Left ventricle myocardium inferior (tissue), 1 donor: ENCODE measurements around the gene RASGRP4. TPM values are rescaled to one million over a fixed set of nuclear protein-coding genes. Genes with fewer than 3 reads are reported as not detected.

Experiments used
- DNase-seq: peaks from one replicate; pipeline ENCODE4 v3.0.0-alpha.2; 2020
- H3K27ac ChIP-seq: fragments of 200-600 bp; replicated peaks from 2 replicates; pipeline ENCODE4 v1.8.0; 2021
- H3K27me3 ChIP-seq: fragments of 200-600 bp; 2 replicates; pipeline ENCODE4 v1.8.0; 2021; ENCODE audit warnings: low read depth
- H3K36me3 ChIP-seq: fragments of 200-600 bp; 2 replicates; pipeline ENCODE4 v1.8.0; 2021
- H3K4me1 ChIP-seq: fragments of 200-600 bp; 2 replicates; pipeline ENCODE4 v1.8.0; 2021
- H3K4me3 ChIP-seq: fragments of 200-600 bp; 2 replicates; pipeline ENCODE4 v1.8.0; 2021; ENCODE audit warnings: mild to moderate bottlenecking, moderate library complexity
- H3K9me3 ChIP-seq: fragments of 200-600 bp; replicated peaks from 2 replicates; pipeline ENCODE4 v1.8.0; 2021
- intact Hi-C: fragments of 100-400 bp; cut with micrococcal nuclease; formaldehyde crosslinking; loops from one replicate; pipeline ENCODE4 v1.11.0; 2022
- total RNA-seq: library from RNA; stranded (reverse); fragmentation: NEBNext Ultra II Directional; extraction: Animal tissue kit (Norgen Biotek cat#: 25700); gene quantifications from one replicate; pipeline ENCODE4 v1.2.1, GENCODE V29; 2021
- TF ChIP-seq, protein P1 (sequence below): fragments of 200-600 bp; IDR thresholded peaks from 2 replicates; pipeline ENCODE4 v1.8.0; 2021; ENCODE audit warnings: antibody characterized with exemption, mild to moderate bottlenecking, borderline replicate concordance
- donor health status: DM: no; HTN: yes; CAD: no; lungs with severe emphysema.

The RASGRP4 gene
- total RNA-seq, 1 donor from 2014 or later: 1.5 TPM

DNA sequence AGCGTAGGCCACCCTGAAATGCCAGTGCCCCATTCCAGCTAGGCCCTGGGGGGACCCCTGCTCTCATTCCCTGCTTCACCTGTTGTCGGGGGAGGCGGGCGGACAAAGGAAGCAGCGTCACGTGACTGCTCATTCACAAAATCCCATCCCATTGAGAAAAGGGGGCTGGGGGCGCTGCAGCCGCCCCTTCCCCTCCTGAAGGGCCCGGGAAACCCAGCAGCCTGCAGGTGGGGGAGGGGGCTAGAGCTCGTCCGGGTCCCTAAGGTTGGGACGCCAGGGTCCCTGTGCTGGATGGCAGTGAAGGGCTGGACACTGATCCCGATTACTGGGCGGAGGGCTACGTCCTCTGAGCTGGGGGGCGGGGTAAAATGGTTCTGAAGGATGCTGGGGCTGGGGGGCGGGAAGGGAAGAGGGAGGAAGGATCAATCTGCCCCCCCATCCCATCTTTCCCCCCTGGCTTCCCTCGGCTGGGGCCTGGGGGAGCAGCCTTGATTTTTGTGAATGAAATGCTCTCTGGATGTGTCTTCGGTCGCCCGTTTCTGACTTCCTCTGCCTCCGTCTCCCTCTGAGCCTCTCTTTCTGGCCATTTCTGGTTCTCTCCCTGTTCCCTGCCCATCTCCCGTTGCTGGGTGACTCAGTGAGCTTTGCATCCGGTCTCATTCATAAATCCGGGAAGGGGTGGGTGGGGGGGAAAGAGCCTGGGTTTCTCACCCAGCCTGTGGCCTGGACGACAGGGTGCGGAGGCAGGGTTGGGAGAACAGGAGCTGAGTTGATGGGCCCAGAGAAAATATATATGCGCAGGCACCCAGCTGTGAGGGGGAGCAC, 36.7 kb downstream of the RASGRP4 start:
- H3K4me1 ChIP-seq: peaks cover 45% of the 10 kb centered on the region
- no peaks in the 10 kb centered on the region for H3K9me3 ChIP-seq
- intact Hi-C loops: no loop called here
- H3K27ac ChIP-seq: peak overlapping the region; percentile 15
- H3K27me3 ChIP-seq: peaks cover 50% of the 10 kb centered on the region
- peak overlapping the region; percentile 66 for H3K4me3 ChIP-seq
- H3K36me3 ChIP-seq: peaks cover 22% of the 10 kb centered on the region
- TF ChIP-seq, protein P1, sequence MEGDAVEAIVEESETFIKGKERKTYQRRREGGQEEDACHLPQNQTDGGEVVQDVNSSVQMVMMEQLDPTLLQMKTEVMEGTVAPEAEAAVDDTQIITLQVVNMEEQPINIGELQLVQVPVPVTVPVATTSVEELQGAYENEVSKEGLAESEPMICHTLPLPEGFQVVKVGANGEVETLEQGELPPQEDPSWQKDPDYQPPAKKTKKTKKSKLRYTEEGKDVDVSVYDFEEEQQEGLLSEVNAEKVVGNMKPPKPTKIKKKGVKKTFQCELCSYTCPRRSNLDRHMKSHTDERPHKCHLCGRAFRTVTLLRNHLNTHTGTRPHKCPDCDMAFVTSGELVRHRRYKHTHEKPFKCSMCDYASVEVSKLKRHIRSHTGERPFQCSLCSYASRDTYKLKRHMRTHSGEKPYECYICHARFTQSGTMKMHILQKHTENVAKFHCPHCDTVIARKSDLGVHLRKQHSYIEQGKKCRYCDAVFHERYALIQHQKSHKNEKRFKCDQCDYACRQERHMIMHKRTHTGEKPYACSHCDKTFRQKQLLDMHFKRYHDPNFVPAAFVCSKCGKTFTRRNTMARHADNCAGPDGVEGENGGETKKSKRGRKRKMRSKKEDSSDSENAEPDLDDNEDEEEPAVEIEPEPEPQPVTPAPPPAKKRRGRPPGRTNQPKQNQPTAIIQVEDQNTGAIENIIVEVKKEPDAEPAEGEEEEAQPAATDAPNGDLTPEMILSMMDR: no peak
- DNase-seq: no peak

DNA sequence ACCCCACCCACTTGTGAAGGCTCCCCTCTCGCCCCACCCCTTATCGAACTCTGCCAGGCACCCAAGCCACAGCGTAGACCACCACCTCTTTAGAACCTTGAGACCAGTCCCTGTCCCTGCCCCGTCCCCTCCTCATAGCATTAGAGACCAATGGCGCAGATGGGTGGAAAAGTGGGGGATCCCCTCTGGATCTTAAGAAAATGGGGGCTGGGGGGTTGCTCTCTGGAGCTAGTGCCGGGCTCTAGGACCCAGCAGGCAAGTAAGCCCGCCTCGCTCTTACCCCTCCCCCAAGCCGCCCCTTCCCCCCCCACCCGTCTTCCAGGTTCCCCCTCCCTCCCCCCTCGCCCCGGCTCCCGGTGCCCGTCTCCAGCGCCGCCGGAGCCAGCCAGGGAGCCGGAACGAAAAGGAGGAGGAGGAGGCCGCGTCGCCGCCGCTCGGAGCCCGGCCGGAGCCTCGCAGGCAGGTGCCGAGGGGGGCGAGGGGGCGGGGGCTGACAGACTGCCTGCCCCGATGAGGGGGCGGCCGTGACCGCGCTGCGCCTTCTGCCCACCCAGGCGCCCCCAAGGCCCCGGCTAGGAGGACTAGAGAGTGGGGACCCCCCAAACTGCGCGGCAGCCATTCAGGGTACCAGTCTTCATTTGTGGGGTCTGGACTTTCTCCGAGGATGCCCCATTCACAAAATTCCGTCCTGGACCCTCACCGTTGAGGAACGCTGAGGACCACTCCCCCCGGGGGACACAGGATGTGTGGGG, 37.5 kb downstream of the RASGRP4 start, which contains the start of gene SPRED3:
TSS of gene SPRED3 (plus strand) at position 349 of the 752 bp plus-strand sequence. CDS start 1,606 bp downstream, outside the sequence.
- H3K36me3 ChIP-seq: peaks cover 30% of the 10 kb centered on the region
- intact Hi-C loops: no loop called here
- DNase-seq: no peak
- peak within 1 kb of the TSS; percentile 43 for H3K27ac ChIP-seq
- peak within 1 kb of the TSS; percentile 66 for H3K4me3 ChIP-seq
- H3K27me3 ChIP-seq: peaks cover 46% of the 10 kb centered on the region
- H3K4me1 ChIP-seq: peaks cover 44% of the 10 kb centered on the region
- TF ChIP-seq, protein P1: no peak
- no peaks in the 10 kb centered on the region for H3K9me3 ChIP-seq

DNA sequence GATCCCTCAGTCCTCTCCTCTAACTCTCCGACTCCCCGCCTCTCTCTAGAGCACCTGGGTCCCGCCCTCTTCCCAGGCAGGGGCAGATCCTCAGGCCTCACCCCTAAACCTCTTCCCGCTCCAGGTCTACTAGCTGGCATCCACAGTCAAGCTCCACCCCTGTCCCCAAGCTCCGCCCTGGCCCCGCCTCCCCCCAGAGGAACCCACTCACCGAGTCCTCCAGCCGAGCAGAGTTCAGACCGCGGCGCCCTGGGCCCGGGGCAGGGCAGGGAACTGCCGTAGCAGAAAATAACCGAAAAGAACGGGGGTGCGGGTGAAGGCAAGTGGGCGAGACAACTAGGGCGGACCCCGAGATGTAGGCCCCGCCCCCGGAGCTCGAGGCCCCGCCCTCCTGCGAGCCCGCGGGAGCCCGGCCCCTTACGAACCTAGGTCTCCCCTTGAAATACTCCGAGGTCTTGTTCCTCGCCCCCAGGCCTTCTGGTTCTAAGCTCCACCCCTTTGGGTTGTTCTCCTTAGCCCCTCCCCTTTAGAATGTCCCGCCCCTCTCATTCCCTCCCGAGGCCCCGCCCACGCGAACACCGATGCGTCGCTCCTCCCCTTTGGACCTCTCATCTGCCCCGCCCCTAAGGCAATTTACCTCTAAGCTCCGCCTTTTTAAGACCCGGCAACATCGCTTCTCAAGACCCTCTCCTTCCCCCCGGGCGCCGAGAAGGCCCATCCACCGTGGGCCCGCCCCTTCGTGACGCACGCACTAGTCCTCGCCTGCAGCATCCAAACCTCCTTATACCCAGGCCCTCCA, 38.3 kb downstream of the RASGRP4 start, which contains the start of gene GGN:
TSS of gene GGN (minus strand) at position 485 of the 799 bp plus-strand sequence. CDS start 773 bp downstream, outside the sequence.
- peak; percentile 74 for DNase-seq
- peaks cover 45% of the 10 kb centered on the region for H3K27me3 ChIP-seq
- no peaks in the 10 kb centered on the region for H3K9me3 ChIP-seq
- intact Hi-C loops: no loop called here
- H3K27ac ChIP-seq: peak within 1 kb of the TSS; percentile 43
- TF ChIP-seq, protein P1: no peak
- peak within 1 kb of the TSS; percentile 66 for H3K4me3 ChIP-seq
- H3K36me3 ChIP-seq: peaks cover 37% of the 10 kb centered on the region
- peaks cover 44% of the 10 kb centered on the region for H3K4me1 ChIP-seq

DNA sequence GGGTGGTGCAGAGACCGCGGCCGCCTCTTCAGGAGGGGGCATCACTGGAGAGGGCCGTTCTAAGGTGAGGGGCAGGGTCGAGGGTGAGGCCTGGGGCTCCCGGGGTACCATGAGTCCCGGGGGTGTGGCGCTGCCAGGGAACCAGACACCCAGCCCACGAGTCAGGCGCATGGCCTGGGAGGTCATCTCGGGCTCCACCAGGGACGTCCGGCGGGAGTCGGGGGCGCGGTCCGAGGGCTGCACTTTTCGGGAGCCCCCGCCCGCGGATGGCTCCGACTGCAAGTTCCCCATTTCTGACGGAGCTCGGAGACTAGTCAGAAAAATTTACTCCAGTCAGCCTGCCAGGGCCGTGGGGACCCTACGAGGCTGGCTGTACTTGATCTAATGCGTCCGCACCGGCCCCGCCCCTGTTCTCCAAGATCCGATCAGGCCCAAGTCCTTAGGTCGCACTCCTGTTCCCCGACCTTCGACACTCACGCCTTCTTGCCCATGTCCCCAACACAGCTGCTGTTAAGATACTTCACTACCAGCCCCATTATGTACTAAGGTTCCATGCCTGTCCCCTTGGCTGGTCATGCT, 39.0 kb downstream of the RASGRP4 start:
- TF ChIP-seq, protein P1: no peak
- H3K27ac ChIP-seq: no peak overlapping the region
- peak overlapping the region; percentile 66 for H3K4me3 ChIP-seq
- peaks cover 44% of the 10 kb centered on the region for H3K36me3 ChIP-seq
- H3K4me1 ChIP-seq: peaks cover 44% of the 10 kb centered on the region
- no peaks in the 10 kb centered on the region for H3K9me3 ChIP-seq
- intact Hi-C loops: no loop called here
- DNase-seq: peak; percentile 36
- H3K27me3 ChIP-seq: peaks cover 45% of the 10 kb centered on the region
